Measurements from ENCODE around the gene SULT1B1.

SULT1B1 gene

DNA sequence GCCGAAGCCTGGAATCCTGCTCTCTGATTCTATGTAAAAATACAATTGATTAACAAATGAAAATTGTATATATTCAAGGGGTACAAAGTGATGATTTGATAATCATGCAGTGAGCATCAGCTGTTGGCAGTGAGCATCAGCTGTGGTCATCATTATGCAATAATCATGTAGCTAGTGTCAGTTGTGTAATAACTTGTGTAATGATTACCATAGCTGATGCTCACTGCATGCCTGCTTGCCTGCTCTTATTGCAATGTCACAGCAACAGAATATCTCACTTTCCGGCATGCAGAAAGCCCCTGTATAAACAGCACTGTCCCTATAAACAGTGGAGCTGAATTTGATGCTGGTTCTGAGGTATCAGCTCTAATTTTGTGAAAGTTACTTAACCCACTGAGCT lies 46.8 kb downstream of the SULT1B1 start:
- Histone ChIP-seq H3K4me2 (ENCODE audit: low read depth, low read length) (no peak overlapping the region), H2AFZ (ENCODE audit: low read length) (no peak overlapping the region), H3K9me2 (replicated peaks; ENCODE audit: insufficient read depth, low read length) (no peaks in the 10 kb centered on the region), H3K4me3 (ENCODE audit: low read length) (no peak overlapping the region), H3K36me3 (replicated peaks; ENCODE audit: insufficient read depth, low read length) (no peaks in the 10 kb centered on the region), H3K27ac (ENCODE audit: low read length) (no peak overlapping the region), H3K27me3 (replicated peaks; ENCODE audit: insufficient read depth, low read length) (no peaks in the 10 kb centered on the region), H3K9me3 (replicated peaks; ENCODE audit: insufficient read depth, low read length) (no peaks in the 10 kb centered on the region), H3K4me1 (ENCODE audit: low read length) (no peaks in the 10 kb centered on the region), H3F3A (ENCODE audit: insufficient read depth, low read length) (no peaks in the 10 kb centered on the region), H3K79me2 (ENCODE audit: low read length) (no peaks in the 10 kb centered on the region), H4K20me1 (ENCODE audit: insufficient read depth, low read length) (no peaks in the 10 kb centered on the region), H3K9ac (ENCODE audit: low read length) (no peak overlapping the region)
- no peak for TF ChIP-seq EZH2 (optimal IDR thresholded peaks at IDR 0.05; ENCODE audit: low read depth, low read length)
- no peak for TF ChIP-seq CTCF (IDR thresholded peaks at IDR 0.05; ENCODE audit: low read length)
- no peak for TF ChIP-seq EZH2phosphoT487 (IDR thresholded peaks at IDR 0.05; ENCODE audit: low read length)
- DNase-seq: no peak

DNA sequence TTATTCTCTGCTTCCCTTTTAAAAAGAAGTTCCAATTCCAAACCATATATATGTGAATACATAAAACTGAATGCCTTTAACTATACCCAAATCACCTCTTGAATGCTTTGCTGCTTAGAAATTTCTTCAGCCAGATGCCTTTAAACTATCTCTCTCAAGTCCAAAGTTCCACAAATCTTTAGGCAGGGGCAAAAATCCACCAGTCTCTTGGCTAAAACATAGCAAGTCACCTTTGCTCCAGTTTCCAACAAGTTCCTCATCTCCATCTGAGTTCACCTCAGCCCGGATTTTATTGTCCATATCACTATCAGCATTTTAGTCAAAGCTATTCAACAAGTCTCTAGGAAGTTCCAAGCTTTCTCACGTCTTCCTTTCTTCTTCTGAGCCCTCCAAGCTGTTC lies 49.8 kb downstream of the SULT1B1 start:
- Histone ChIP-seq H3F3A (ENCODE audit: insufficient read depth, low read length) (no peaks in the 10 kb centered on the region), H3K9ac (ENCODE audit: low read length) (no peak overlapping the region)
- TF ChIP-seq CTCF (IDR thresholded peaks at IDR 0.05; ENCODE audit: low read length) (no peak), EZH2 (optimal IDR thresholded peaks at IDR 0.05; ENCODE audit: low read depth, low read length) (no peak), EZH2phosphoT487 (IDR thresholded peaks at IDR 0.05; ENCODE audit: low read length) (no peak)

DNA sequence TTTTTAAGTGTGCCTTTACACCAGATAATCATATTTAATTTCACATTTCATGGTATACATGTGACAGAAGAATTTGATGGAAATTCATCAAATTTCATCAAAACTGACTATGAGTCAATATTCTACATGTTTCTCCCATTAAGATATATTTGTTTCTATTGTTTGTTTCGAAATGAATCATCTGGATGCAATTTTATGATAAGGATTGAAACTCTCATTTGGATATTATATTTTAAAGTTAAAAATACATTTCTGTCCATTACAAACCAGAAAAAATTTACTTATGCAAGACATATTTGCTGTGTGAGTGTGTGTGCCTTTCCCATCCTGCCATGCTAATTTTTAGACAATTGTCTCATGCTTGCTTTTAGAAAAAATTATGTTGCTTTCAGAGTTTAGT lies 52.2 kb downstream of the SULT1B1 start:
- H3K9me3 ChIP-seq (replicated peaks; ENCODE audit: insufficient read depth, low read length): no peaks in the 10 kb centered on the region
- no peak overlapping the region for H3K9ac ChIP-seq (ENCODE audit: low read length)
- no peak overlapping the region for H3K27ac ChIP-seq (ENCODE audit: low read length)
- H3K27me3 ChIP-seq (replicated peaks; ENCODE audit: insufficient read depth, low read length): no peaks in the 10 kb centered on the region
- no peak overlapping the region for H3K4me3 ChIP-seq (ENCODE audit: low read length)
- no peak overlapping the region for H3K4me2 ChIP-seq (ENCODE audit: low read depth, low read length)
- no peak overlapping the region for H2AFZ ChIP-seq (ENCODE audit: low read length)
- no peaks in the 10 kb centered on the region for H3F3A ChIP-seq (ENCODE audit: insufficient read depth, low read length)
- TF ChIP-seq EZH2 (optimal IDR thresholded peaks at IDR 0.05; ENCODE audit: low read depth, low read length): no peak
- no peak for TF ChIP-seq EZH2phosphoT487 (IDR thresholded peaks at IDR 0.05; ENCODE audit: low read length)
- no peak for TF ChIP-seq CTCF (IDR thresholded peaks at IDR 0.05; ENCODE audit: low read length)
- H3K79me2 ChIP-seq (ENCODE audit: low read length): no peaks in the 10 kb centered on the region
- no peaks in the 10 kb centered on the region for H3K4me1 ChIP-seq (ENCODE audit: low read length)
- DNase-seq: no peak
- H3K36me3 ChIP-seq (replicated peaks; ENCODE audit: insufficient read depth, low read length): no peaks in the 10 kb centered on the region
- no peaks in the 10 kb centered on the region for H3K9me2 ChIP-seq (replicated peaks; ENCODE audit: insufficient read depth, low read length)
- H4K20me1 ChIP-seq (ENCODE audit: insufficient read depth, low read length): no peaks in the 10 kb centered on the region

More for the DNA sequence above, 49.8 kb downstream of the SULT1B1 start:
- no peaks in the 10 kb centered on the region for H3K9me3 ChIP-seq (replicated peaks; ENCODE audit: insufficient read depth, low read length)
- H3K9me2 ChIP-seq (replicated peaks; ENCODE audit: insufficient read depth, low read length): no peaks in the 10 kb centered on the region
- no peaks in the 10 kb centered on the region for H3K79me2 ChIP-seq (ENCODE audit: low read length)
- no peaks in the 10 kb centered on the region for H4K20me1 ChIP-seq (ENCODE audit: insufficient read depth, low read length)
- no peak for DNase-seq
- H3K27ac ChIP-seq (ENCODE audit: low read length): no peak overlapping the region
- H3K27me3 ChIP-seq (replicated peaks; ENCODE audit: insufficient read depth, low read length): no peaks in the 10 kb centered on the region
- no peak overlapping the region for H3K4me3 ChIP-seq (ENCODE audit: low read length)
- H3K36me3 ChIP-seq (replicated peaks; ENCODE audit: insufficient read depth, low read length): no peaks in the 10 kb centered on the region
- H3K4me1 ChIP-seq (ENCODE audit: low read length): no peaks in the 10 kb centered on the region
- no peak overlapping the region for H2AFZ ChIP-seq (ENCODE audit: low read length)
- H3K4me2 ChIP-seq (ENCODE audit: low read depth, low read length): no peak overlapping the region
